OCI-M2 (cell line): ENCODE data around the gene ASXL3.

Source experiments
- DNase-seq: peaks from one replicate; lab custom pipeline; 2025; ENCODE audit not compliant: unreplicated experiment; lab: John Stamatoyannopoulos, UW

The ASXL3 gene

GRCh38 chr18:33712719-33713118 lies 134.7 kb downstream of the ASXL3 start:
- DNase-seq, result no peak

- DNase-seq, result no peak
These were observed 138.2 kb downstream of the ASXL3 start for GRCh38 chr18:33716061-33716683.

- no peak for DNase-seq
These were observed 139.3 kb downstream of the ASXL3 start for GRCh38 chr18:33717339-33717738.

- no peak for DNase-seq
These were observed 142.1 kb downstream of the ASXL3 start for GRCh38 chr18:33720133-33720532.

GRCh38 chr18:33729556-33729955 lies 151.5 kb downstream of the ASXL3 start:
- DNase-seq, result no peak

- DNase-seq, result no peak
These were observed 155.4 kb downstream of the ASXL3 start for GRCh38 chr18:33733376-33733775.

GRCh38 chr18:33735428-33735827 lies 157.4 kb downstream of the ASXL3 start:
- DNase-seq, result no peak

- DNase-seq, result no peak
These were observed 163.7 kb downstream of the ASXL3 start for GRCh38 chr18:33741760-33742159.

GRCh38 chr18:33744032-33744697 lies 166.1 kb downstream of the ASXL3 start:
- no peak for DNase-seq

- no peak for DNase-seq
These were observed 167.3 kb downstream of the ASXL3 start for GRCh38 chr18:33745151-33745795.

GRCh38 chr18:33745871-33746545 lies 168.0 kb downstream of the ASXL3 start:
- no peak for DNase-seq

- DNase-seq, result no peak
These were observed 171.8 kb downstream of the ASXL3 start for GRCh38 chr18:33749834-33750233.

- DNase-seq, result no peak
These were observed 172.3 kb downstream of the ASXL3 start for GRCh38 chr18:33750366-33750765.

- no peak for DNase-seq
These were observed 173.7 kb downstream of the ASXL3 start for GRCh38 chr18:33751613-33752221.

- no peak for DNase-seq
These were observed 177.4 kb downstream of the ASXL3 start for GRCh38 chr18:33755391-33755790.

GRCh38 chr18:33755931-33756560 lies 178.0 kb downstream of the ASXL3 start:
- no peak for DNase-seq

- DNase-seq, result no peak
These were observed 179.0 kb downstream of the ASXL3 start for GRCh38 chr18:33757037-33757436.

GRCh38 chr18:33761363-33761762 lies 183.3 kb downstream of the ASXL3 start:
- DNase-seq, result no peak

GRCh38 chr18:33781429-33781828 lies 203.4 kb downstream of the ASXL3 start:
- no peak for DNase-seq
